Neural crest cell (in vitro differentiated cells): ENCODE results near the gene AJAP1. TPM values are rescaled to one million over a fixed set of nuclear protein-coding genes. Genes with fewer than 3 reads are reported as not detected.

Experiments used
- DNase-seq: peaks from one replicate; pipeline ENCODE4 v3.0.0; 2021; ENCODE audit warnings: low read depth, mixed read lengths, low spot score
- H3K27ac Mint-ChIP-seq: one replicate; pipeline ENCODE4 v1.8.0; 2021; ENCODE audit warnings: mild to moderate bottlenecking, mixed read lengths; ENCODE audit not compliant: unreplicated experiment
- H3K27me3 Mint-ChIP-seq: 2 replicates; pipeline ENCODE4 v1.8.0; 2021; ENCODE audit warnings: low read depth, mild to moderate bottlenecking, mixed read lengths
- H3K36me3 Mint-ChIP-seq: 2 replicates; pipeline ENCODE4 v1.8.0; 2021; ENCODE audit warnings: low read depth, mild to moderate bottlenecking, mixed read lengths
- H3K4me1 Mint-ChIP-seq: 2 replicates; pipeline ENCODE4 v1.8.0; 2021; ENCODE audit warnings: mixed read lengths
- H3K4me3 Mint-ChIP-seq: one replicate; pipeline ENCODE4 v1.8.0; 2021; ENCODE audit warnings: mild to moderate bottlenecking, mixed read lengths
- H3K9me3 Mint-ChIP-seq: 2 replicates; pipeline ENCODE4 v1.8.0; 2021; ENCODE audit warnings: mixed read lengths
- total RNA-seq: library from RNA; stranded (reverse); gene quantifications from 2 replicates; pipeline ENCODE4 v1.2.1, GENCODE V29; 2021
- TF ChIP-seq, protein P1 (sequence below): fragments of 200-600 bp; sonication (generic); conservative IDR thresholded peaks from 2 replicates; pipeline ENCODE4 v1.5.0; 2021; ENCODE audit warnings: antibody characterized with exemption, mild to moderate bottlenecking

Gene AJAP1
- total RNA-seq, 1 donor from 2014 or later: 1.4 TPM

DNA sequence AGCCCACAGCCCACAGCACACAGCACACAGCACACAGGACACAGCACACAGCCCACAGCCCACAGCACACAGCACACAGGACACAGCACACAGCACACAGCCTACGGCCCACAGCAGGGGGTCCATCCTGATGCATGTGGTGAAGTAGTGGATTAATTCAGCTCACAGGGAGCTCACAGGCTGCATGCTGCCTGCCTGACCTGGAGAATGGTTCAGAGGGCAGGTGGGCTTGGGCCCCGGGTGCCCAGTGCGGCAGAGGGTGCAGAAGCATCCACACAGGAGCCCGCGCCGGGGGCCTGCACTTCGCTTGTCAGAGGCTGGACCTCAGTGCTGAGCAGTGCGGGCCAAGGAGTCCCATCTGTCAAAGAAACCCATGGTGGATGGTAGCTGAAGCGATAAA lies 21.1 kb upstream of the AJAP1 start:
- DNase-seq: no peak
- no peak overlapping the region for H3K27ac Mint-ChIP-seq
- no peaks in the 10 kb centered on the region for H3K9me3 Mint-ChIP-seq
- H3K4me3 Mint-ChIP-seq: no peak overlapping the region
- TF ChIP-seq, protein P1, sequence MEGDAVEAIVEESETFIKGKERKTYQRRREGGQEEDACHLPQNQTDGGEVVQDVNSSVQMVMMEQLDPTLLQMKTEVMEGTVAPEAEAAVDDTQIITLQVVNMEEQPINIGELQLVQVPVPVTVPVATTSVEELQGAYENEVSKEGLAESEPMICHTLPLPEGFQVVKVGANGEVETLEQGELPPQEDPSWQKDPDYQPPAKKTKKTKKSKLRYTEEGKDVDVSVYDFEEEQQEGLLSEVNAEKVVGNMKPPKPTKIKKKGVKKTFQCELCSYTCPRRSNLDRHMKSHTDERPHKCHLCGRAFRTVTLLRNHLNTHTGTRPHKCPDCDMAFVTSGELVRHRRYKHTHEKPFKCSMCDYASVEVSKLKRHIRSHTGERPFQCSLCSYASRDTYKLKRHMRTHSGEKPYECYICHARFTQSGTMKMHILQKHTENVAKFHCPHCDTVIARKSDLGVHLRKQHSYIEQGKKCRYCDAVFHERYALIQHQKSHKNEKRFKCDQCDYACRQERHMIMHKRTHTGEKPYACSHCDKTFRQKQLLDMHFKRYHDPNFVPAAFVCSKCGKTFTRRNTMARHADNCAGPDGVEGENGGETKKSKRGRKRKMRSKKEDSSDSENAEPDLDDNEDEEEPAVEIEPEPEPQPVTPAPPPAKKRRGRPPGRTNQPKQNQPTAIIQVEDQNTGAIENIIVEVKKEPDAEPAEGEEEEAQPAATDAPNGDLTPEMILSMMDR: no peak
- H3K36me3 Mint-ChIP-seq: no peaks in the 10 kb centered on the region
- H3K4me1 Mint-ChIP-seq: peaks cover 22% of the 10 kb centered on the region
- no peaks in the 10 kb centered on the region for H3K27me3 Mint-ChIP-seq

DNA sequence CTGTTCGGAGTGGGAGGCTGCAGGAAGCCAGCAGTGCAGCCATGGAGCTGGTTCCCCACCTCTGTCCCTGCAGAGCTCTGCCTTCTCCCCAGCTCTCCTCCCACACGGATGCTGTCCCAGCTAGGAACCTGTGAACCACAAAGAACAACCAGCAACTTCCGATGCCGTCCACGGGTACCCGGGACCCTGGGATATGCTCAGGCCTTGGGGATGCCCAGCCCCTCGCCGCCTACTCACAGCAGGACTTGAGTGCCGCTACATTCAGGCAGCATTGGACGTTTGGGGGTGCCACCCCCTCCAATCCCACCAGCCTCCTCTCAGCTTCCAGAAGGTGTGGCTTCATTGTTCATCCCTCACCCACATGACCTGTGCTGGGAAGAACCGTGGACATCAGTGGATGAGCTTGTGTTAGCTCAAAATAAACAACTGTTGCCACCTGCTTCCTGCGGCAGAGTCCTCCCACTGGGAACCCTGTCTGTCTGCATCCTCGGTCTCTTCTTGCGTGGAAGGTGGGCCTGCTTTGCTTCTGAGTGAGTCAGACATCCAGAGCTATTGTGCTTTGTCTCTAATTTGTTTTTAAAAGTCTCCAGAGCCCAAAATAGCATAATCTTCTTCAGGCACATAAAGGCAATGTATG lies 20.1 kb upstream of the AJAP1 start:
- TF ChIP-seq, protein P1: no peak
- Mint-ChIP-seq H3K27ac (peak overlapping the region; percentile 50), H3K27me3 (no peaks in the 10 kb centered on the region), H3K36me3 (no peaks in the 10 kb centered on the region), H3K9me3 (no peaks in the 10 kb centered on the region), H3K4me3 (no peak overlapping the region), H3K4me1 (peaks cover 22% of the 10 kb centered on the region)
- no peak for DNase-seq

DNA sequence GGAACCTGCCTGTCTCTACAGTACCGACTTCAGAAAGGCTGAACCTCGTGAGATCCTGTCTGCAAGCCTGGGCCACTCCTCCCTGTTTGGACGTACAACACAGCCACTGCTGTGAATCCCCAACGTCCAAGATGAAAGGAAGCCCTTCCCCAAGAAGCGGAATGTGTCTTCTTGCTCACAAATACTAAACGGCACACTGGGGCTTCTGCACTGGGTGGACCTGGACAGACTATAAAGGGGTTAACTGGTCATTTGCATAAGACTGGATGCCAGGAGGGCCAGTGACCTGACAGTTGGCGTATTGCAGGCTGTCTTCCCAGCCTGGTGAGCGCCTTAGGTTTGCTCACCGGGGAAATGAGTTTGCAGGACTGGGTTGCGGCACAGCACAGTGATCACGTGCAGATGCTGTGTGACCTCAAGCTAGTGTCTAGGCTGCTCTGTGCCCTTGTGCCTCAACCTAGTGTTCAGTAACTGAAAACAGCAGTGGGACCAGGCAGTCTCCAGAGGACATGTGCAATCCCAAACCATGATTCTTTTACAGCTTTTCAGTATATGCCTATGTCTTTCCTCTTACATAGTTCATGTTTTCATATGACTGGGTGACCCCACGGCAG lies 19.5 kb upstream of the AJAP1 start:
- no peak for DNase-seq
- no peaks in the 10 kb centered on the region for H3K36me3 Mint-ChIP-seq
- H3K4me3 Mint-ChIP-seq: no peak overlapping the region

DNA sequence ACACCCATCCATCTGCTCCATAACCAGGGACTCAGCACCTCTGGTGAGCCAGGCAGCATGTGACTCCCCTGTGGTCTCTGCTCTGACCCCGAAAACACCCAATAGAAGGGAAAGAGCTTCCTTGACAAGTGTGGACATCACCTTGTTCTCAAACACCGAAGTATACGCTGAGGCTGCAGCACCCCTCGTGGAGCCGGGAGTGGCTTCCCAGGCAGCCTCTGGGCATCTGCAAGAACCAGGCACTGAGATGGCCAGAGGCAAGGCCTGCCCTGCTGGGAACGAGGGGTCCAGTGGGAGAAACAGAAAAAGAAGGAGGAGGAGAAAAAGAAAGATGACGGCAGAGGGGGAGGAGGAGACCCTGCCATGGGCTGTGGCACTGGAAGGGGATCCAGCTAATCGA lies 18.2 kb upstream of the AJAP1 start:
- DNase-seq: no peak
- H3K4me3 Mint-ChIP-seq: no peak overlapping the region
- H3K4me1 Mint-ChIP-seq: peaks cover 22% of the 10 kb centered on the region
- H3K27me3 Mint-ChIP-seq: no peaks in the 10 kb centered on the region
- H3K27ac Mint-ChIP-seq: peak overlapping the region; percentile 92
- no peaks in the 10 kb centered on the region for H3K36me3 Mint-ChIP-seq
- TF ChIP-seq, protein P1: no peak
- H3K9me3 Mint-ChIP-seq: no peaks in the 10 kb centered on the region

More for the DNA sequence above, 19.5 kb upstream of the AJAP1 start:
- H3K9me3 Mint-ChIP-seq: no peaks in the 10 kb centered on the region
- TF ChIP-seq, protein P1: no peak
- H3K27ac Mint-ChIP-seq: no peak overlapping the region
- peaks cover 22% of the 10 kb centered on the region for H3K4me1 Mint-ChIP-seq
- no peaks in the 10 kb centered on the region for H3K27me3 Mint-ChIP-seq

DNA sequence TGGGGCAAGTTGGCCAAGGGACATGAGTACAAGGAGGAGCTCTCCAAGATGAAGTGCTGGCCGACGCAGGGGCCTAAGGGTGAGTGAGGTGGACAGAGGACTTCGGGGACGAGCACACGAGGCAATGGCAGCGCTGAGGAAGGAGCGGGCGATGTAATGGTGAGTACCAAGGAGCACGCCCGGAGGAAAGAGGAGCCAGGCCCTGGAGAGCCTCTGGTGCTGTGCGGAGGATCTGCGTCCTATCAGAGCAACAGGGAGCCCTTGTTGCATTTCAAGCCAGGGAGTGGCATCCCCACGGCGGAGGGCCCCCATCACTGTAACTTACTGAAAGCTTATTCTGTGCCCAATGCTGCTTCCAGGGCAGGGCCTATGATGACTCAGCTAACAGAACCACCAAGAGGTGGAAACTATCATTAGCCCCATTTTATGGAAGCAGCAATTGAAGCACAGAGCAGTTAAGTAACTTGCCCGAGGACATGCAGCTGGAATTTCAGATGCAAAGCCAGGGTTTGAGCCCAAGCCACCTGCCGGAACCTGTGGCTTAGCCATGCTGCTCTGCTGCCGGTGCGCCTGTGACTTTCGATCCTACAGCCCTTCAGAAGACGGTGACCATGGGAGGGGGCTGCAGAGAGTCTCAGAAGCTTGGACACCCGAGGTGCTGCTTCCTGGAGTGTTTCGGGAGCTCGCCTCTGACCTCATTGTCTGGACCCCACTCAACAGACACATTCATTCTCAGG lies 17.6 kb upstream of the AJAP1 start:
- H3K4me1 Mint-ChIP-seq: peaks cover 22% of the 10 kb centered on the region
- TF ChIP-seq, protein P1: no peak
- H3K4me3 Mint-ChIP-seq: no peak overlapping the region
- no peaks in the 10 kb centered on the region for H3K27me3 Mint-ChIP-seq
- no peak overlapping the region for H3K27ac Mint-ChIP-seq
- no peaks in the 10 kb centered on the region for H3K36me3 Mint-ChIP-seq
- DNase-seq: no peak
- H3K9me3 Mint-ChIP-seq: no peaks in the 10 kb centered on the region
